Natural killer cell (primary cell): Measurements from ENCODE around the gene STK39. TPM values are rescaled to one million over a fixed set of nuclear protein-coding genes. Genes with fewer than 3 reads are reported as not detected.

Source experiments
- ATAC-seq, 3 donors: fragments of 150-1000 bp in 2 of 3; fragments of 200-7000 bp in 1 of 3; cut with Tn5 transposase; 1 replicate in 1 of 3; 2 replicates in 2 of 3; pipeline ENCODE4 v1.10.0; 2021; ENCODE audit warnings: mild to moderate bottlenecking in 2 of 3, moderate library complexity in 2 of 3
- DNase-seq, 2 donors: peaks; one replicate each; pipeline versions ENCODE4 v3.0.0 to v3.0.0-alpha.2; 2013 to 2021; ENCODE audit warnings: mixed read lengths in 1 of 2
- H3K27ac ChIP-seq: one replicate; pipeline ENCODE4 v1.5.1; 2013; ENCODE audit warnings: mild to moderate bottlenecking, low read length
- H3K27me3 ChIP-seq: one replicate; pipeline ENCODE4 v1.6.1; 2013; ENCODE audit warnings: low read length; ENCODE audit not compliant: control insufficient read depth, insufficient read depth
- H3K36me3 ChIP-seq: one replicate; pipeline ENCODE4 v1.6.1; 2013; ENCODE audit warnings: low read length; ENCODE audit not compliant: control insufficient read depth, insufficient read depth
- H3K4me1 ChIP-seq: one replicate; pipeline ENCODE4 v1.6.1; 2013; ENCODE audit warnings: low read length; ENCODE audit not compliant: control insufficient read depth, insufficient read depth
- H3K4me3 ChIP-seq: one replicate; pipeline ENCODE4 v1.5.1; 2013; ENCODE audit warnings: low read length
- H3K9me3 ChIP-seq: one replicate; pipeline ENCODE4 v1.6.1; 2013; ENCODE audit warnings: low read length; ENCODE audit not compliant: control insufficient read depth, insufficient read depth
- H3K27ac Mint-ChIP-seq, 2 donors: one replicate each; pipeline ENCODE4 v1.8.0; 2022; ENCODE audit warnings: mild to moderate bottlenecking in 2 of 2, mixed read lengths in 2 of 2, moderate library complexity in 1 of 2
- H3K27me3 Mint-ChIP-seq, 2 donors: one replicate each; pipeline ENCODE4 v1.8.0; 2022; ENCODE audit warnings: low read depth in 2 of 2, mixed read lengths in 2 of 2
- H3K36me3 Mint-ChIP-seq: one replicate; pipeline ENCODE4 v1.8.0; 2022; ENCODE audit warnings: mixed read lengths
- H3K4me1 Mint-ChIP-seq, 2 donors: one replicate each; pipeline ENCODE4 v1.8.0; 2022; ENCODE audit warnings: mixed read lengths in 2 of 2
- H3K4me3 Mint-ChIP-seq: one replicate; pipeline ENCODE4 v1.8.0; 2022; ENCODE audit warnings: mild to moderate bottlenecking, moderate library complexity, mixed read lengths
- H3K9me3 Mint-ChIP-seq, 2 donors: one replicate each; pipeline ENCODE4 v1.8.0; 2022; ENCODE audit warnings: mixed read lengths in 2 of 2
- WGBS: methylation state at CpG from one replicate; pipeline ENCODE4 v1.1.7; 2013; ENCODE audit warnings: missing lambda C conversion rate; ENCODE audit not compliant: insufficient coverage; 5-methylcytosine and 5-hydroxymethylcytosine counted together
- intact Hi-C: fragments of 100-400 bp; cut with micrococcal nuclease; formaldehyde crosslinking; loops from one replicate; pipeline ENCODE4 v1.14.2; 2022
- total RNA-seq, 4 donors: library from RNA; stranded (reverse); fragments of 120-200 nt in 1 of 4; gene quantifications; one replicate each; pipeline versions ENCODE4 v1.2.3 to v1.2.4, GENCODE V29; 2013 to 2022
- TF ChIP-seq, protein P1 (sequence below): fragments of 200-600 bp; IDR thresholded peaks from one replicate; pipeline ENCODE4 v1.8.0; 2022; ENCODE audit warnings: antibody characterized with exemption

STK39 gene
- total RNA-seq, 3 donors from 2014 or later (not counting 1 experiment from before 2014, with no cell fraction given), result 53.3 to 79.3 (median 66.6) TPM

GRCh38 chr2:167928434-167928833 lies 319.0 kb downstream of the STK39 start:
- intact Hi-C loops, result no loop called here
- Histone ChIP-seq H3K36me3 (no peaks in the 10 kb centered on the region), H3K27ac (no peak overlapping the region), H3K4me3 (no peak overlapping the region), H3K4me1 (no peaks in the 10 kb centered on the region), H3K9me3 (no peaks in the 10 kb centered on the region), H3K27me3 (no peaks in the 10 kb centered on the region)
- Mint-ChIP-seq H3K4me3 (no peak overlapping the region), H3K36me3 (no peaks in the 10 kb centered on the region), H3K27me3 (peaks cover 5 to 21% of the 10 kb centered on the region in 2 donors), H3K27ac (no peak overlapping the region), H3K9me3 (no peaks in the 10 kb centered on the region), H3K4me1 (no peaks in the 10 kb centered on the region)
- WGBS, result 81% methylated on average over 6 of the region's 6 CpGs
- TF ChIP-seq, protein P1, sequence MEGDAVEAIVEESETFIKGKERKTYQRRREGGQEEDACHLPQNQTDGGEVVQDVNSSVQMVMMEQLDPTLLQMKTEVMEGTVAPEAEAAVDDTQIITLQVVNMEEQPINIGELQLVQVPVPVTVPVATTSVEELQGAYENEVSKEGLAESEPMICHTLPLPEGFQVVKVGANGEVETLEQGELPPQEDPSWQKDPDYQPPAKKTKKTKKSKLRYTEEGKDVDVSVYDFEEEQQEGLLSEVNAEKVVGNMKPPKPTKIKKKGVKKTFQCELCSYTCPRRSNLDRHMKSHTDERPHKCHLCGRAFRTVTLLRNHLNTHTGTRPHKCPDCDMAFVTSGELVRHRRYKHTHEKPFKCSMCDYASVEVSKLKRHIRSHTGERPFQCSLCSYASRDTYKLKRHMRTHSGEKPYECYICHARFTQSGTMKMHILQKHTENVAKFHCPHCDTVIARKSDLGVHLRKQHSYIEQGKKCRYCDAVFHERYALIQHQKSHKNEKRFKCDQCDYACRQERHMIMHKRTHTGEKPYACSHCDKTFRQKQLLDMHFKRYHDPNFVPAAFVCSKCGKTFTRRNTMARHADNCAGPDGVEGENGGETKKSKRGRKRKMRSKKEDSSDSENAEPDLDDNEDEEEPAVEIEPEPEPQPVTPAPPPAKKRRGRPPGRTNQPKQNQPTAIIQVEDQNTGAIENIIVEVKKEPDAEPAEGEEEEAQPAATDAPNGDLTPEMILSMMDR, result no peak
- no peak for DNase-seq
- ATAC-seq, result no peak

DNA sequence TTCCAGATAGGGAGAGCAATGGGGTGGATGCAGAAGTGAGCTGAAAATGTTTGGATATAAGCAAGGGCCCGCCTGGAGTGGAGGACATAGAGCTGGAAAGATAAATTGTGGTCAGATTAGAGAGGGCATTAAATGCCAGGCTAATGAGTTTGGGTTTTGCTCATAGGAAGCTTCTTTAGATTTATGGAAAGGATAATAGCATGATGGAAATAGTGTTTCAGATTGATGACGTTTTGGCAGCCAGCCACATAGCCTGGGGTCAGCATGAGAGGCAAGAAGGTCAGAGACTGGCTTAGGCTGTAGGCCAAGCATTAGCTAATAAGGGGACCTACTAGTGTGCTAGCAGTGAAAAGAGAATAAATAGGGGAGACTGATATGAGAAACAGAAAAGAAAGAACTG lies 321.6 kb downstream of the STK39 start:
- Mint-ChIP-seq H3K36me3 (no peaks in the 10 kb centered on the region), H3K27ac (no peak overlapping the region), H3K4me3 (no peak overlapping the region), H3K4me1 (no peaks in the 10 kb centered on the region), H3K27me3 (peaks cover 2 to 21% of the 10 kb centered on the region in 2 donors), H3K9me3 (no peaks in the 10 kb centered on the region)
- Histone ChIP-seq H3K9me3 (no peaks in the 10 kb centered on the region), H3K36me3 (no peaks in the 10 kb centered on the region), H3K27ac (no peak overlapping the region), H3K27me3 (no peaks in the 10 kb centered on the region), H3K4me3 (no peak overlapping the region), H3K4me1 (no peaks in the 10 kb centered on the region)
- TF ChIP-seq, protein P1, result no peak
- WGBS, result 81% methylated on average over 2 of the region's 2 CpGs
- intact Hi-C loops, result no loop called here
- DNase-seq, result no peak
- no peak for ATAC-seq

GRCh38 chr2:167924556-167924955 lies 322.8 kb downstream of the STK39 start:
- no peaks in the 10 kb centered on the region for H3K36me3 ChIP-seq
- Mint-ChIP-seq H3K4me1 (no peaks in the 10 kb centered on the region), H3K9me3 (no peaks in the 10 kb centered on the region), H3K36me3 (no peaks in the 10 kb centered on the region), H3K27ac (no peak overlapping the region), H3K27me3 (peaks cover 9 to 20% of the 10 kb centered on the region in 2 donors), H3K4me3 (no peak overlapping the region)
- WGBS, result 93% methylated on average over 4 of the region's 4 CpGs
- no peaks in the 10 kb centered on the region for H3K9me3 ChIP-seq
- H3K27ac ChIP-seq, result no peak overlapping the region
- TF ChIP-seq, protein P1, result no peak
- DNase-seq (no peak), ATAC-seq (no peak)
- H3K4me3 ChIP-seq, result no peak overlapping the region
- no peaks in the 10 kb centered on the region for H3K27me3 ChIP-seq
- intact Hi-C loops, result no loop called here
- no peaks in the 10 kb centered on the region for H3K4me1 ChIP-seq

DNA sequence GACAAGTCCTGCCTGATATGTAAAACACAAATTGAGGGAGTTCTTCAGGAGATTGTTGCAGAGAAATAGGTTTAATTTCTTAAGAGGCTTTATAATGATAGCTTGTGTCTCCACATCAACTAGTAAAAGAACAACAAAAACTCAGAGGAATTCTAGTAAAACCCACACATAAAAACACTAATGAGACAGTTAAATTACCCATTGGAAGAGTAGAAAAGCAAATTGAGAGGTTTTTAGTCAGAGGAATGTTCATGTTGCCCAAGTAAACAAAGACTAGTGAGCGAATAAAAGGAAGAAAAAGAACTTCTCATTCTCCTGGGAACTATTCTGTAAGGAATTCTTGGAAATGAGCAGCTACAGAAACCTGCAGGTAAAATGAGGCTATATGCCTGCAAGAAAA lies 330.6 kb downstream of the STK39 start:
- H3K4me3 ChIP-seq, result no peak overlapping the region
- H3K4me1 ChIP-seq, result no peaks in the 10 kb centered on the region
- intact Hi-C loops, result no loop called here
- H3K27ac ChIP-seq, result no peak overlapping the region
- no peaks in the 10 kb centered on the region for H3K9me3 Mint-ChIP-seq
- WGBS, result 100% methylated on average over 1 of the region's 1 CpG
- H3K4me3 Mint-ChIP-seq, result no peak overlapping the region
- H3K36me3 Mint-ChIP-seq, result no peaks in the 10 kb centered on the region
- peaks cover 12 to 35% of the 10 kb centered on the region in 2 donors for H3K27me3 Mint-ChIP-seq
- TF ChIP-seq, protein P1, result no peak
- DNase-seq (no peak), ATAC-seq (no peak)
- H3K4me1 Mint-ChIP-seq, result no peaks in the 10 kb centered on the region
- no peaks in the 10 kb centered on the region for H3K36me3 ChIP-seq
- H3K27ac Mint-ChIP-seq, result no peak overlapping the region
- no peaks in the 10 kb centered on the region for H3K27me3 ChIP-seq
- H3K9me3 ChIP-seq, result no peaks in the 10 kb centered on the region
